Naive thymus-derived CD8-positive, alpha-beta T cell (primary cell): ENCODE data around the gene TRAPPC14. TPM values are rescaled to one million over a fixed set of nuclear protein-coding genes. Genes with fewer than 3 reads are reported as not detected.
A peak's percentile ranks its signal among the peaks of the same experiment; 100 is the strongest.

Source experiments
- ATAC-seq, 2 donors: fragments of 150-1000 bp; cut with Tn5 transposase in 1 of 2; sonication (Bioruptor Pico), chemical (Tn5 transposase) in 1 of 2; 1 replicate in 1 of 2; 2 replicates in 1 of 2; pipeline ENCODE4 v1.10.0; 2021; ENCODE audit warnings: mild to moderate bottlenecking in 2 of 2, moderate library complexity in 2 of 2
- POLR2A ChIA-PET: fragments of 350-600 bp; sonication (Branson Sonifier 250); formaldehyde crosslinking; loops from one replicate; lab custom pipeline; 2021; ENCODE audit warnings: antibody characterized with exemption; lab: Charles Lee
- DNase-seq, 10 donors: peaks; one replicate each; pipeline versions ENCODE4 v3.0.0 to v3.0.0-alpha.2; 2020 to 2022
- H3K27ac Mint-ChIP-seq, 10 donors: one replicate each; pipeline ENCODE4 v1.8.0; 2020 to 2022; ENCODE audit warnings: mild to moderate bottlenecking in 10 of 10, mixed read lengths in 10 of 10, moderate library complexity in 4 of 10, inconsistent platforms in 1 of 10
- H3K27me3 Mint-ChIP-seq, 5 donors: one replicate each; pipeline ENCODE4 v1.8.0; 2021 to 2022; ENCODE audit warnings: mixed read lengths in 5 of 5
- H3K36me3 Mint-ChIP-seq, 3 donors: one replicate each; pipeline ENCODE4 v1.8.0; 2020 to 2022; ENCODE audit warnings: mixed read lengths in 3 of 3, mild to moderate bottlenecking in 2 of 3, inconsistent platforms in 1 of 3
- H3K4me1 Mint-ChIP-seq, 4 donors: one replicate each; pipeline ENCODE4 v1.8.0; 2021 to 2022; ENCODE audit warnings: mixed read lengths in 4 of 4
- H3K4me3 Mint-ChIP-seq, 10 donors: one replicate each; pipeline ENCODE4 v1.8.0; 2020 to 2022; ENCODE audit warnings: mild to moderate bottlenecking in 10 of 10, mixed read lengths in 10 of 10, moderate library complexity in 6 of 10, inconsistent platforms in 1 of 10
- H3K9me3 Mint-ChIP-seq, 9 donors: one replicate each; pipeline ENCODE4 v1.8.0; 2020 to 2022; ENCODE audit warnings: mixed read lengths in 9 of 9, mild to moderate bottlenecking in 3 of 9, inconsistent platforms in 1 of 9, moderate library complexity in 1 of 9
- polyA plus RNA-seq, 3 donors: library from polyadenylated mRNA; unstranded; fragments of 300-500 nt; fragmentation: Illumina TruSeq; gene quantifications; one replicate each; pipeline ENCODE4 v1.2.3, GENCODE V29; 2021
- total RNA-seq, 8 experiments: library from RNA in 2 of 8; stranded (reverse) in 2 of 8; gene quantifications; one replicate each; pipeline ENCODE4 v1.2.3 and lab custom pipeline; 2021 to 2026

TRAPPC14 gene
- total and polyA plus RNA-seq, 5 experiments from 2014 or later: 2.1 to 109 (median 4.5) TPM

- H3K4me1 Mint-ChIP-seq: peaks cover 16 to 67% (median 62%) of the 10 kb centered on the region in 4 donors
- H3K36me3 Mint-ChIP-seq: peaks cover 0 to 21% (median 0%) of the 10 kb centered on the region in 3 donors
- H3K9me3 Mint-ChIP-seq: no peaks in the 10 kb centered on the region
- no peaks in the 10 kb centered on the region for H3K27me3 Mint-ChIP-seq
- peak overlapping the region in 5 of 10 donors; percentile 48 to 76 (median 60) for H3K27ac Mint-ChIP-seq
- DNase-seq (no peak), ATAC-seq (no peak)
- POLR2A ChIA-PET: interaction anchor here (1.2 to 18.7 kb wide), 4 partner anchors 5 to 269 kb away, joined by 3 to 358 read pairs (median 272); partner anchors contain the start of genes GAL3ST4, GPC2, LAMTOR4 and STAG3
- H3K4me3 Mint-ChIP-seq: peak overlapping the region in 7 of 10 donors; percentile 12 to 90 (median 86)
Measured at GRCh38 chr7:100160067-100160466, 1.5 kb upstream of the TRAPPC14 start.

- H3K27ac Mint-ChIP-seq: peak overlapping the region in 9 of 10 donors; percentile 82 to 92 (median 88)
- H3K27me3 Mint-ChIP-seq: no peaks in the 10 kb centered on the region
- H3K4me1 Mint-ChIP-seq: peaks cover 16 to 64% (median 59%) of the 10 kb centered on the region in 4 donors
- H3K36me3 Mint-ChIP-seq: peaks cover 0 to 29% (median 2%) of the 10 kb centered on the region in 3 donors
- no peaks in the 10 kb centered on the region for H3K9me3 Mint-ChIP-seq
- DNase-seq: no peak
- ATAC-seq: no peak
- POLR2A ChIA-PET: interaction anchor here (0.7 to 18.7 kb wide), 9 partner anchors 6 to 270 kb away, joined by 3 to 358 read pairs (median 8); partner anchors contain the start of genes GAL3ST4, GPC2, LAMTOR4 and MBLAC1
- H3K4me3 Mint-ChIP-seq: peak overlapping the region; percentile 78 to 90 (median 85)
Measured at GRCh38 chr7:100159099-100159623, 638 bp upstream of the TRAPPC14 start.

- peaks cover 15 to 60% (median 52%) of the 10 kb centered on the region in 4 donors for H3K4me1 Mint-ChIP-seq
- H3K9me3 Mint-ChIP-seq: no peaks in the 10 kb centered on the region
- H3K27ac Mint-ChIP-seq: peak overlapping the region; percentile 77 to 95 (median 92)
- POLR2A ChIA-PET: interaction anchor here (0.7 to 18.7 kb wide), 11 partner anchors 4 to 63 kb away, joined by 3 to 358 read pairs (median 7); partner anchors contain the start of genes GAL3ST4, GPC2, LAMTOR4 and MBLAC1
- H3K4me3 Mint-ChIP-seq: peak overlapping the region; percentile 79 to 89 (median 86)
- ATAC-seq (peak in 1 of 2 donors; percentile 5), DNase-seq (no peak)
- peaks cover 0 to 43% (median 2%) of the 10 kb centered on the region in 3 donors for H3K36me3 Mint-ChIP-seq
- H3K27me3 Mint-ChIP-seq: no peaks in the 10 kb centered on the region
Measured at GRCh38 chr7:100157334-100158228, 942 bp downstream of the TRAPPC14 start.

- H3K4me3 Mint-ChIP-seq: peak overlapping the region; percentile 79 to 89 (median 86)
- H3K4me1 Mint-ChIP-seq: peaks cover 19 to 65% (median 56%) of the 10 kb centered on the region in 4 donors
- DNase-seq (no peak), ATAC-seq (no peak)
- H3K9me3 Mint-ChIP-seq: no peaks in the 10 kb centered on the region
- POLR2A ChIA-PET: interaction anchor here (0.9 to 18.7 kb wide), 8 partner anchors 4 to 272 kb away, joined by 3 to 358 read pairs (median 10); partner anchors contain the start of genes GAL3ST4, GPC2, LAMTOR4 and MBLAC1
- H3K27me3 Mint-ChIP-seq: no peaks in the 10 kb centered on the region
- H3K27ac Mint-ChIP-seq: peak overlapping the region; percentile 77 to 94 (median 90)
- peaks cover 0 to 49% (median 8%) of the 10 kb centered on the region in 3 donors for H3K36me3 Mint-ChIP-seq
Measured at GRCh38 chr7:100157069-100157333, 1.5 kb downstream of the TRAPPC14 start.

GRCh38 chr7:100156331-100157068 is 2.0 kb downstream of the TRAPPC14 start:
- Mint-ChIP-seq H3K4me3 (peak overlapping the region; percentile 79 to 89 (median 86)), H3K4me1 (peaks cover 18 to 65% (median 59%) of the 10 kb centered on the region in 4 donors), H3K27me3 (no peaks in the 10 kb centered on the region), H3K27ac (peak overlapping the region; percentile 77 to 94 (median 90)), H3K9me3 (no peaks in the 10 kb centered on the region), H3K36me3 (peaks cover 0 to 54% (median 9%) of the 10 kb centered on the region in 3 donors)
- POLR2A ChIA-PET: interaction anchor here (0.6 to 18.7 kb wide), 11 partner anchors 3 to 272 kb away, joined by 3 to 358 read pairs (median 5); partner anchors contain the start of genes GAL3ST4, GPC2, LAMTOR4 and MBLAC1
- DNase-seq: peak in 5 of 10 donors; percentile 34 to 55 (median 51)
- peak; percentile 37 to 76 for ATAC-seq

- DNase-seq: no peak
- H3K4me1 Mint-ChIP-seq: peaks cover 18 to 68% (median 59%) of the 10 kb centered on the region in 4 donors
- no peaks in the 10 kb centered on the region for H3K9me3 Mint-ChIP-seq
- peak overlapping the region in 8 of 10 donors; percentile 27 to 89 (median 74) for H3K4me3 Mint-ChIP-seq
- no peaks in the 10 kb centered on the region for H3K27me3 Mint-ChIP-seq
- peak overlapping the region in 9 of 10 donors; percentile 65 to 94 (median 90) for H3K27ac Mint-ChIP-seq
- POLR2A ChIA-PET: interaction anchor here (0.6 to 18.7 kb wide), 8 partner anchors 2 to 273 kb away, joined by 3 to 358 read pairs (median 3); partner anchors contain the start of genes GAL3ST4, GPC2, LAMTOR4 and STAG3
- ATAC-seq: no peak
- H3K36me3 Mint-ChIP-seq: peaks cover 0 to 56% (median 9%) of the 10 kb centered on the region in 3 donors
Measured at GRCh38 chr7:100155553-100156317, 2.8 kb downstream of the TRAPPC14 start.

- peak overlapping the region in 3 of 10 donors; percentile 13 to 33 (median 29) for H3K4me3 Mint-ChIP-seq
- no peak for DNase-seq
- H3K27me3 Mint-ChIP-seq: no peaks in the 10 kb centered on the region
- no peaks in the 10 kb centered on the region for H3K9me3 Mint-ChIP-seq
- ATAC-seq: no peak
- H3K4me1 Mint-ChIP-seq: peaks cover 23 to 74% (median 66%) of the 10 kb centered on the region in 4 donors
- POLR2A ChIA-PET: interaction anchor here (1.0 to 17.8 kb wide), 4 partner anchors 10 to 117 kb away, joined by 3 to 358 read pairs (median 95); partner anchors contain the start of genes GAL3ST4, GPC2, STAG3 and TRAPPC14
- peaks cover 0 to 63% (median 9%) of the 10 kb centered on the region in 3 donors for H3K36me3 Mint-ChIP-seq
- peak overlapping the region in 5 of 10 donors; percentile 63 to 90 (median 70) for H3K27ac Mint-ChIP-seq
Measured at GRCh38 chr7:100154651-100155491, 3.7 kb downstream of the TRAPPC14 start.

GRCh38 chr7:100153708-100154535 is 4.6 kb downstream of the TRAPPC14 start:
- no peak for DNase-seq
- POLR2A ChIA-PET: interaction anchor here (1.8 to 17.8 kb wide), 3 partner anchors 11 to 25 kb away, joined by 6 to 358 read pairs (median 187); partner anchors contain the start of genes GAL3ST4, GPC2, STAG3 and TRAPPC14
- peaks cover 23 to 74% (median 61%) of the 10 kb centered on the region in 4 donors for H3K4me1 Mint-ChIP-seq
- H3K27me3 Mint-ChIP-seq: no peaks in the 10 kb centered on the region
- no peak for ATAC-seq
- peak overlapping the region; percentile 41 to 83 (median 68) for H3K27ac Mint-ChIP-seq
- H3K9me3 Mint-ChIP-seq: no peaks in the 10 kb centered on the region
- peak overlapping the region in 2 of 10 donors; percentile 15 to 62 for H3K4me3 Mint-ChIP-seq
- peaks cover 0 to 63% (median 9%) of the 10 kb centered on the region in 3 donors for H3K36me3 Mint-ChIP-seq

GRCh38 chr7:100152937-100153666 is 5.4 kb downstream of the TRAPPC14 start:
- Mint-ChIP-seq H3K9me3 (no peaks in the 10 kb centered on the region), H3K27me3 (no peaks in the 10 kb centered on the region), H3K36me3 (peaks cover 0 to 63% (median 9%) of the 10 kb centered on the region in 3 donors), H3K4me3 (peak overlapping the region in 1 of 10 donors; percentile 15), H3K4me1 (peaks cover 30 to 78% (median 65%) of the 10 kb centered on the region in 4 donors), H3K27ac (peak overlapping the region in 9 of 10 donors; percentile 31 to 91 (median 85))
- POLR2A ChIA-PET: interaction anchor here (1.8 to 17.8 kb wide), 3 partner anchors 11 to 26 kb away, joined by 6 to 358 read pairs (median 187); partner anchors contain the start of genes GAL3ST4, GPC2, STAG3 and TRAPPC14
- ATAC-seq: no peak
- DNase-seq: no peak
